ENCODE results near the gene HSDL1. TPM values are rescaled to one million over a fixed set of nuclear protein-coding genes. Genes with fewer than 3 reads are reported as not detected.

HSDL1 gene
- total RNA-seq, 1 donor from 2014 or later, result 29.2 TPM

DNA sequence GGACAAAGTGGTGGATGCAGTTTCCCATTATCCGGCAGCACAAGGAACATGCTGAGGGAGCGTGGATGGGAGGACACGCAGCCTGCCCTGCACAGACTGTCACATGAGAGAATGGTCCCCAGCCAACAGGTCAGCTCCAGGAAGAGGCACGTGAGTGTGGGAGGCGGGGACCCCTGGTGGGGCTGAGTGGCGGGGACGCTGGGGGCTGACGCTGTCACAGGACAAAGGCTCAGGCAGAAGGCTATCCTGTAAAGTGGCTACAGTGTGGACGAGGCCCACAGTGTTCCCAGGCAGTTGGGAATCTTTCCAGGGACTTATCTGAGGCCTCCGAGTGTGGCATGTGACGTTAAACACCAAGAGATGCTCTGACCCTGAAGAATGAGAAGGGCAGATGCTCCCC, 58.6 kb downstream of the HSDL1 start:
- no peak overlapping the region for H2AFZ ChIP-seq (ENCODE audit: low read depth, low read length)
- no peak overlapping the region for H3K4me2 ChIP-seq (ENCODE audit: low read length)
- H3K9me3 Mint-ChIP-seq (ENCODE audit: unreplicated experiment), result no peaks in the 10 kb centered on the region
- no peaks in the 10 kb centered on the region for H3K9me3 ChIP-seq (ENCODE audit: insufficient read depth, low read depth, low read length)
- no peaks in the 10 kb centered on the region for H3K79me2 ChIP-seq (ENCODE audit: insufficient read depth, low read length)
- H4K20me1 ChIP-seq (ENCODE audit: insufficient read depth, low read length), result peaks cover 24% of the 10 kb centered on the region
- no peak overlapping the region for H3K4me3 ChIP-seq (ENCODE audit: insufficient read depth, low read depth, low read length)
- TF ChIP-seq EZH2 (IDR thresholded peaks at IDR 0.05; ENCODE audit: insufficient read depth, low read length), result no peak
- no peaks in the 10 kb centered on the region for H3K4me1 Mint-ChIP-seq (ENCODE audit: low read depth, unreplicated experiment)
- H3K36me3 ChIP-seq (ENCODE audit: insufficient read depth, low read length), result peaks cover 47% of the 10 kb centered on the region
- H3K27ac ChIP-seq (ENCODE audit: low read depth, low read length), result no peak overlapping the region
- no peak overlapping the region for H3K27ac Mint-ChIP-seq (ENCODE audit: unreplicated experiment)
- peaks cover 6% of the 10 kb centered on the region for H3K36me3 Mint-ChIP-seq (ENCODE audit: low read depth, unreplicated experiment)
- FAIRE-seq, result no peak
- H3K27me3 ChIP-seq (ENCODE audit: insufficient read depth, low read length), result no peaks in the 10 kb centered on the region
- no peak for DNase-seq (ENCODE audit: low read depth)
- H3K9ac ChIP-seq (ENCODE audit: low read length), result no peak overlapping the region
- H3K4me1 ChIP-seq (ENCODE audit: insufficient read depth, low read length), result no peaks in the 10 kb centered on the region
- H3K4me3 Mint-ChIP-seq (ENCODE audit: unreplicated experiment), result no peak overlapping the region
- no peaks in the 10 kb centered on the region for H3K27me3 Mint-ChIP-seq (ENCODE audit: low read depth, unreplicated experiment)

GRCh38 chr16:84085773-84086172, 59.2 kb downstream of the HSDL1 start:
- no peaks in the 10 kb centered on the region for H3K9me3 Mint-ChIP-seq (ENCODE audit: unreplicated experiment)
- FAIRE-seq (no peak), DNase-seq (ENCODE audit: low read depth) (no peak)
- Histone ChIP-seq H3K36me3 (ENCODE audit: insufficient read depth, low read length) (peaks cover 51% of the 10 kb centered on the region), H3K9me3 (ENCODE audit: insufficient read depth, low read depth, low read length) (no peaks in the 10 kb centered on the region), H3K4me1 (ENCODE audit: insufficient read depth, low read length) (no peaks in the 10 kb centered on the region), H3K79me2 (ENCODE audit: insufficient read depth, low read length) (no peaks in the 10 kb centered on the region), H3K27ac (ENCODE audit: low read depth, low read length) (no peak overlapping the region), H3K27me3 (ENCODE audit: insufficient read depth, low read length) (no peaks in the 10 kb centered on the region), H3K4me2 (ENCODE audit: low read length) (no peak overlapping the region), H2AFZ (ENCODE audit: low read depth, low read length) (no peak overlapping the region), H3K4me3 (ENCODE audit: insufficient read depth, low read depth, low read length) (no peak overlapping the region), H3K9ac (ENCODE audit: low read length) (no peak overlapping the region), H4K20me1 (ENCODE audit: insufficient read depth, low read length) (peaks cover 27% of the 10 kb centered on the region)
- H3K4me3 Mint-ChIP-seq (ENCODE audit: unreplicated experiment), result no peak overlapping the region
- H3K36me3 Mint-ChIP-seq (ENCODE audit: low read depth, unreplicated experiment), result peaks cover 6% of the 10 kb centered on the region
- no peaks in the 10 kb centered on the region for H3K27me3 Mint-ChIP-seq (ENCODE audit: low read depth, unreplicated experiment)
- TF ChIP-seq, protein P1, sequence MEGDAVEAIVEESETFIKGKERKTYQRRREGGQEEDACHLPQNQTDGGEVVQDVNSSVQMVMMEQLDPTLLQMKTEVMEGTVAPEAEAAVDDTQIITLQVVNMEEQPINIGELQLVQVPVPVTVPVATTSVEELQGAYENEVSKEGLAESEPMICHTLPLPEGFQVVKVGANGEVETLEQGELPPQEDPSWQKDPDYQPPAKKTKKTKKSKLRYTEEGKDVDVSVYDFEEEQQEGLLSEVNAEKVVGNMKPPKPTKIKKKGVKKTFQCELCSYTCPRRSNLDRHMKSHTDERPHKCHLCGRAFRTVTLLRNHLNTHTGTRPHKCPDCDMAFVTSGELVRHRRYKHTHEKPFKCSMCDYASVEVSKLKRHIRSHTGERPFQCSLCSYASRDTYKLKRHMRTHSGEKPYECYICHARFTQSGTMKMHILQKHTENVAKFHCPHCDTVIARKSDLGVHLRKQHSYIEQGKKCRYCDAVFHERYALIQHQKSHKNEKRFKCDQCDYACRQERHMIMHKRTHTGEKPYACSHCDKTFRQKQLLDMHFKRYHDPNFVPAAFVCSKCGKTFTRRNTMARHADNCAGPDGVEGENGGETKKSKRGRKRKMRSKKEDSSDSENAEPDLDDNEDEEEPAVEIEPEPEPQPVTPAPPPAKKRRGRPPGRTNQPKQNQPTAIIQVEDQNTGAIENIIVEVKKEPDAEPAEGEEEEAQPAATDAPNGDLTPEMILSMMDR (IDR thresholded peaks at IDR 0.05; ENCODE audit: insufficient read depth, low read depth, low read length), result no peak
- TF ChIP-seq EZH2 (IDR thresholded peaks at IDR 0.05; ENCODE audit: insufficient read depth, low read length), result no peak
- H3K27ac Mint-ChIP-seq (ENCODE audit: unreplicated experiment), result no peak overlapping the region
- no peaks in the 10 kb centered on the region for H3K4me1 Mint-ChIP-seq (ENCODE audit: low read depth, unreplicated experiment)

DNA sequence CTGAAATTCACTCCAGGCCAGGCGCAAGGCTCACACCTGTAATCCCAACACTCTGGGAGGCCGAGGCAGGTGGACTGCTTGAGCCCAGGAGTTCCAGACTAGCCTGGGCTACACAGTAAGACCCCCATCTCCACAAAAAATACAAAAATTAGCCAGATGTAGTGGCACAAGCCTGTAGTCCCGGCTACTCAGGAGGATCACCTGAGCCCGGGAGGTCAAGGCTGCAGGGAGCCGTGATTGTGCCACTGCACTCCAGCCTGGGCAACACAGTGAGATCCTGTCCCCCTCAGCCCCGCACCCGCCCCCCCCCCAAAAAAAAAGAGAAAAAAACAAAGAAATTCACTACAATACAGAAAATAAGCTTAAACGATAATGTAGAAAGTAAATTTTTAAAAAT, 59.7 kb downstream of the HSDL1 start:
- H3K36me3 Mint-ChIP-seq (ENCODE audit: low read depth, unreplicated experiment), result peaks cover 9% of the 10 kb centered on the region

More for the DNA sequence above, 59.7 kb downstream of the HSDL1 start:
- Mint-ChIP-seq H3K27me3 (ENCODE audit: low read depth, unreplicated experiment) (no peaks in the 10 kb centered on the region), H3K9me3 (ENCODE audit: unreplicated experiment) (no peaks in the 10 kb centered on the region), H3K4me1 (ENCODE audit: low read depth, unreplicated experiment) (no peaks in the 10 kb centered on the region), H3K27ac (ENCODE audit: unreplicated experiment) (no peak overlapping the region), H3K4me3 (ENCODE audit: unreplicated experiment) (no peak overlapping the region)
- TF ChIP-seq, protein P1 (IDR thresholded peaks at IDR 0.05; ENCODE audit: insufficient read depth, low read depth, low read length), result no peak
- no peak for TF ChIP-seq EZH2 (IDR thresholded peaks at IDR 0.05; ENCODE audit: insufficient read depth, low read length)
- no peaks in the 10 kb centered on the region for H3K79me2 ChIP-seq (ENCODE audit: insufficient read depth, low read length)
- FAIRE-seq (no peak), DNase-seq (ENCODE audit: low read depth) (no peak)
- H3K36me3 ChIP-seq (ENCODE audit: insufficient read depth, low read length), result peaks cover 52% of the 10 kb centered on the region
- no peaks in the 10 kb centered on the region for H3K9me3 ChIP-seq (ENCODE audit: insufficient read depth, low read depth, low read length)
- no peaks in the 10 kb centered on the region for H3K4me1 ChIP-seq (ENCODE audit: insufficient read depth, low read length)
- no peak overlapping the region for H3K4me3 ChIP-seq (ENCODE audit: insufficient read depth, low read depth, low read length)
- no peak overlapping the region for H3K27ac ChIP-seq (ENCODE audit: low read depth, low read length)
- H4K20me1 ChIP-seq (ENCODE audit: insufficient read depth, low read length), result peaks cover 31% of the 10 kb centered on the region
- no peak overlapping the region for H3K9ac ChIP-seq (ENCODE audit: low read length)
- no peak overlapping the region for H3K4me2 ChIP-seq (ENCODE audit: low read length)
- H3K27me3 ChIP-seq (ENCODE audit: insufficient read depth, low read length), result no peaks in the 10 kb centered on the region
- no peak overlapping the region for H2AFZ ChIP-seq (ENCODE audit: low read depth, low read length)

Data from astrocyte (in vitro differentiated cells and primary cell).